Adrenal gland (tissue), 5 donors: ENCODE data around the gene FSD2.
"Not testable (repeated sequence)": the region's sequence is repeated elsewhere in the genome, so short reads cannot be mapped to it uniquely, and the experiment has no call there.

ENCODE experiments used
- POLR2A ChIP-seq, 2 donors: fragments of 450-650 bp; IDR thresholded peaks; one replicate each; pipeline ENCODE4 v1.6.1; 2017; ENCODE audit warnings: antibody characterized with exemption in 2 of 2, mild to moderate bottlenecking in 2 of 2, moderate library complexity in 1 of 2
- TF ChIP-seq, protein P1 (sequence below), 6 experiments: fragments of 450-650 bp in 4 of 6; fragments of 200-600 bp in 2 of 6; sonication (generic) in 1 of 6; IDR thresholded peaks; 1 replicate in 5 of 6; 2 replicates in 1 of 6; pipeline versions ENCODE4 v1.5.1 to v1.8.0; 2016 to 2021; ENCODE audit warnings: antibody characterized with exemption in 6 of 6, mild to moderate bottlenecking in 2 of 6, moderate library complexity in 1 of 6
- donor health status: DM: no; HTN: no; CAD: no.

DNA sequence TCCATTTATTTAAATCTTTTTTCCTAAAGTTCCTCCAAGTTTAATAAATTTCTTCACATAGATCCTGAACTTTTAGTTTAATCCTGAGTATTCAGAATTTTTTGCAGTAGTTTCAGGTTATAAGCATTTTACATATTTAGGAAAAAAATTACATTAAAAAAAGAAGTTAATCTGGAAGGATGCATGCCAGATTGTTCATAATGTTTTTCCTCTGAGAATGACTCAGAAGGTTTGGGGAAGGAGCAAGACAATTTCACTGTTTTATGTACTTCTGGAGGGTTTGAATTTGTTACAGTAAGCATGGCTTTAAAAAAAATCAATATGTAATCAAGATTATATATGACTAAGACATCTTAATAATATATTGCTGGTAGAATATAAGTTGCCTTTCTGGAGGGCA, 16.0 kb upstream of the FSD2 start:
- TF ChIP-seq, protein P1, sequence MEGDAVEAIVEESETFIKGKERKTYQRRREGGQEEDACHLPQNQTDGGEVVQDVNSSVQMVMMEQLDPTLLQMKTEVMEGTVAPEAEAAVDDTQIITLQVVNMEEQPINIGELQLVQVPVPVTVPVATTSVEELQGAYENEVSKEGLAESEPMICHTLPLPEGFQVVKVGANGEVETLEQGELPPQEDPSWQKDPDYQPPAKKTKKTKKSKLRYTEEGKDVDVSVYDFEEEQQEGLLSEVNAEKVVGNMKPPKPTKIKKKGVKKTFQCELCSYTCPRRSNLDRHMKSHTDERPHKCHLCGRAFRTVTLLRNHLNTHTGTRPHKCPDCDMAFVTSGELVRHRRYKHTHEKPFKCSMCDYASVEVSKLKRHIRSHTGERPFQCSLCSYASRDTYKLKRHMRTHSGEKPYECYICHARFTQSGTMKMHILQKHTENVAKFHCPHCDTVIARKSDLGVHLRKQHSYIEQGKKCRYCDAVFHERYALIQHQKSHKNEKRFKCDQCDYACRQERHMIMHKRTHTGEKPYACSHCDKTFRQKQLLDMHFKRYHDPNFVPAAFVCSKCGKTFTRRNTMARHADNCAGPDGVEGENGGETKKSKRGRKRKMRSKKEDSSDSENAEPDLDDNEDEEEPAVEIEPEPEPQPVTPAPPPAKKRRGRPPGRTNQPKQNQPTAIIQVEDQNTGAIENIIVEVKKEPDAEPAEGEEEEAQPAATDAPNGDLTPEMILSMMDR (IDR thresholded peaks at IDR 0.05), result not testable (repeated sequence)
- TF ChIP-seq POLR2A (IDR thresholded peaks at IDR 0.05), result not testable (repeated sequence)
